ENCODE measurements around the gene SIM1.

GRCh38 chr6:100449239-100449691 lies 15.5 kb downstream of the SIM1 start:
- TF ChIP-seq POLR2AphosphoS5 (IDR thresholded peaks at IDR 0.05) (no peak), POLR2A (IDR thresholded peaks at IDR 0.05) (no peak)
